ENCODE measurements around the gene DCBLD2. TPM values are rescaled to one million over a fixed set of nuclear protein-coding genes. Genes with fewer than 3 reads are reported as not detected.

The DCBLD2 gene
- polyA plus RNA-seq, 3 donors, result 0.17 to 1.1 (median 0.45) TPM

GRCh38 chr3:98772022-98772421, 129.5 kb downstream of the DCBLD2 start:
- no CpG with 5 or more reads among the region's 2 CpGs for WGBS (ENCODE audit: insufficient coverage)
- DNase-seq, result no peak
- Histone ChIP-seq H3K4me1 (ENCODE audit: control insufficient read depth in 1 of 2, insufficient read depth in 2 of 2, low read length in 2 of 2) (peaks cover 40 to 54% of the 10 kb centered on the region in 2 donors), H2AFZ (ENCODE audit: insufficient read depth, low read depth, low read length, poor library complexity, severe bottlenecking) (no peak overlapping the region), H3K27ac (ENCODE audit: low read depth in 1 of 2, low read length in 2 of 2) (peak overlapping the region in 1 of 2 donors; percentile 43), H3K27me3 (ENCODE audit: control insufficient read depth in 2 of 2, insufficient read depth in 2 of 2, low read length in 2 of 2) (no peaks in the 10 kb centered on the region), H4K20me1 (ENCODE audit: insufficient read depth, low read length) (peaks cover 99% of the 10 kb centered on the region), H3K4me3 (replicated peaks in 1 of 3; ENCODE audit: low read depth in 2 of 3, low read length in 3 of 3) (no peak overlapping the region), H3K4me2 (replicated peaks; ENCODE audit: extremely low read depth, low read length, poor library complexity, severe bottlenecking) (no peak overlapping the region), H3K9ac (ENCODE audit: insufficient read depth, low read length, poor library complexity, severe bottlenecking) (no peak overlapping the region), H3K9me3 (replicated peaks in 1 of 2; ENCODE audit: control insufficient read depth in 1 of 2, insufficient read depth in 1 of 2, low read length in 2 of 2) (no peaks in the 10 kb centered on the region), H3K36me3 (replicated peaks in 1 of 2; ENCODE audit: control insufficient read depth in 1 of 2, insufficient read depth in 2 of 2, low read length in 2 of 2) (peaks cover 69 to 86% of the 10 kb centered on the region in 2 donors), H3K79me2 (ENCODE audit: insufficient read depth, low read length) (peaks cover 99% of the 10 kb centered on the region)
- H3K4me1 Mint-ChIP-seq, result peaks cover 54% of the 10 kb centered on the region
- H3K36me3 Mint-ChIP-seq, result peaks cover 71 to 80% of the 10 kb centered on the region in 2 donors
- no peaks in the 10 kb centered on the region for H3K9me3 Mint-ChIP-seq
- no peak overlapping the region for H3K4me3 Mint-ChIP-seq
- no peaks in the 10 kb centered on the region for H3K27me3 Mint-ChIP-seq (ENCODE audit: low read depth in 3 of 3)
- intact Hi-C loops (cut with micrococcal nuclease), result no loop called here
- H3K27ac Mint-ChIP-seq, result no peak overlapping the region
- TF ChIP-seq CTCF (IDR thresholded peaks at IDR 0.05), result no peak

- no peak overlapping the region for H3K9ac ChIP-seq (ENCODE audit: insufficient read depth, low read length, poor library complexity, severe bottlenecking)
These were observed 131.0 kb downstream of the DCBLD2 start for GRCh38 chr3:98770261-98771039.

More at GRCh38 chr3:98770261-98771039, 131.0 kb downstream of the DCBLD2 start:
- no peaks in the 10 kb centered on the region for H3K27me3 ChIP-seq (ENCODE audit: control insufficient read depth in 2 of 2, insufficient read depth in 2 of 2, low read length in 2 of 2)
- peak in 1 of 3 donors; percentile 11 for DNase-seq
- peaks cover 51% of the 10 kb centered on the region for H3K4me1 Mint-ChIP-seq
- WGBS (ENCODE audit: insufficient coverage), result 73% methylated on average over 6 of the region's 8 CpGs
- no peak overlapping the region for H2AFZ ChIP-seq (ENCODE audit: insufficient read depth, low read depth, low read length, poor library complexity, severe bottlenecking)
- H3K4me3 Mint-ChIP-seq, result peak overlapping the region in 1 of 2 donors; percentile 11
- no peaks in the 10 kb centered on the region for H3K9me3 Mint-ChIP-seq
- H4K20me1 ChIP-seq (ENCODE audit: insufficient read depth, low read length), result peaks cover 99% of the 10 kb centered on the region
- peak overlapping the region; percentile 62 to 88 (median 85) for H3K27ac Mint-ChIP-seq
- H3K27ac ChIP-seq (ENCODE audit: low read depth in 1 of 2, low read length in 2 of 2), result peak overlapping the region; percentile 39 to 66
- intact Hi-C loops (cut with micrococcal nuclease), result no loop called here
- peaks cover 99% of the 10 kb centered on the region for H3K79me2 ChIP-seq (ENCODE audit: insufficient read depth, low read length)
- no peak for TF ChIP-seq CTCF (IDR thresholded peaks at IDR 0.05)
- H3K36me3 ChIP-seq (replicated peaks in 1 of 2; ENCODE audit: control insufficient read depth in 1 of 2, insufficient read depth in 2 of 2, low read length in 2 of 2), result peaks cover 54 to 70% of the 10 kb centered on the region in 2 donors
- peaks cover 59 to 65% of the 10 kb centered on the region in 2 donors for H3K36me3 Mint-ChIP-seq
- H3K9me3 ChIP-seq (replicated peaks in 1 of 2; ENCODE audit: control insufficient read depth in 1 of 2, insufficient read depth in 1 of 2, low read length in 2 of 2), result no peaks in the 10 kb centered on the region
- no peaks in the 10 kb centered on the region for H3K27me3 Mint-ChIP-seq (ENCODE audit: low read depth in 3 of 3)
- H3K4me1 ChIP-seq (ENCODE audit: control insufficient read depth in 1 of 2, insufficient read depth in 2 of 2, low read length in 2 of 2), result peaks cover 45 to 54% of the 10 kb centered on the region in 2 donors
- no peak overlapping the region for H3K4me2 ChIP-seq (replicated peaks; ENCODE audit: extremely low read depth, low read length, poor library complexity, severe bottlenecking)
- no peak overlapping the region for H3K4me3 ChIP-seq (replicated peaks in 1 of 3; ENCODE audit: low read depth in 2 of 3, low read length in 3 of 3)

All from CD14-positive monocyte (primary cell).